ENCODE data around the gene ZBTB38.
A peak's percentile ranks its signal among the peaks of the same experiment; 100 is the strongest.

The ZBTB38 gene

DNA sequence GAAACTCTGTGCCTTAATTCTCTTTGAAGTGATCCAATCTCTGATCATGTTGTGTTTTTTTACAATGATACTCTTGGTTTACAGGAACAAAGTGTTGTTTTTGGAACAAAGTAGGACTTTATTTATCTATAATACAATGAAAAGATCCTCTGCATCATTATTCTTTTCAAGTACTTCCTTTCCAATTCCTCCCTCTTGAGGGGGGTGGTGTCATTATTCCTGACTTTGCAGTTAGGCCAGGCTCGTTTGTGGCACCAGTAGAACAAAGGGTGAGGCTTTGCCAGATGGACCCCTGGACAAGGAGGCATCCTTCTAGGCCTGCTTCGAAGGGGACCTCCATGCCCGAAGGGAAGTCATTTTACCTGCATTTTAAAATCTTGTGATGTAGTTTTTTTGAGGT lies 41.7 kb upstream of the ZBTB38 start:
- Mint-ChIP-seq H3K4me3 (no peak overlapping the region), H3K9me3 (no peaks in the 10 kb centered on the region), H3K4me1 (peaks cover 22% of the 10 kb centered on the region), H3K27ac (no peak overlapping the region), H3K27me3 (ENCODE audit: low read depth, poor library complexity) (peaks cover 20% of the 10 kb centered on the region), H3K36me3 (ENCODE audit: low read depth) (no peaks in the 10 kb centered on the region)
- TF ChIP-seq, protein P1, sequence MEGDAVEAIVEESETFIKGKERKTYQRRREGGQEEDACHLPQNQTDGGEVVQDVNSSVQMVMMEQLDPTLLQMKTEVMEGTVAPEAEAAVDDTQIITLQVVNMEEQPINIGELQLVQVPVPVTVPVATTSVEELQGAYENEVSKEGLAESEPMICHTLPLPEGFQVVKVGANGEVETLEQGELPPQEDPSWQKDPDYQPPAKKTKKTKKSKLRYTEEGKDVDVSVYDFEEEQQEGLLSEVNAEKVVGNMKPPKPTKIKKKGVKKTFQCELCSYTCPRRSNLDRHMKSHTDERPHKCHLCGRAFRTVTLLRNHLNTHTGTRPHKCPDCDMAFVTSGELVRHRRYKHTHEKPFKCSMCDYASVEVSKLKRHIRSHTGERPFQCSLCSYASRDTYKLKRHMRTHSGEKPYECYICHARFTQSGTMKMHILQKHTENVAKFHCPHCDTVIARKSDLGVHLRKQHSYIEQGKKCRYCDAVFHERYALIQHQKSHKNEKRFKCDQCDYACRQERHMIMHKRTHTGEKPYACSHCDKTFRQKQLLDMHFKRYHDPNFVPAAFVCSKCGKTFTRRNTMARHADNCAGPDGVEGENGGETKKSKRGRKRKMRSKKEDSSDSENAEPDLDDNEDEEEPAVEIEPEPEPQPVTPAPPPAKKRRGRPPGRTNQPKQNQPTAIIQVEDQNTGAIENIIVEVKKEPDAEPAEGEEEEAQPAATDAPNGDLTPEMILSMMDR (IDR thresholded peaks at IDR 0.05): no peak
- DNase-seq: no peak

GRCh38 chr3:141328286-141329166 lies 39.8 kb upstream of the ZBTB38 start:
- H3K9me3 Mint-ChIP-seq: no peaks in the 10 kb centered on the region
- H3K27me3 Mint-ChIP-seq (ENCODE audit: low read depth, poor library complexity): peaks cover 15% of the 10 kb centered on the region
- H3K4me1 Mint-ChIP-seq: peaks cover 36% of the 10 kb centered on the region
- TF ChIP-seq, protein P1 (IDR thresholded peaks at IDR 0.05): no peak
- no peaks in the 10 kb centered on the region for H3K36me3 Mint-ChIP-seq (ENCODE audit: low read depth)
- H3K4me3 Mint-ChIP-seq: no peak overlapping the region
- no peak overlapping the region for H3K27ac Mint-ChIP-seq
- no peak for DNase-seq

DNA sequence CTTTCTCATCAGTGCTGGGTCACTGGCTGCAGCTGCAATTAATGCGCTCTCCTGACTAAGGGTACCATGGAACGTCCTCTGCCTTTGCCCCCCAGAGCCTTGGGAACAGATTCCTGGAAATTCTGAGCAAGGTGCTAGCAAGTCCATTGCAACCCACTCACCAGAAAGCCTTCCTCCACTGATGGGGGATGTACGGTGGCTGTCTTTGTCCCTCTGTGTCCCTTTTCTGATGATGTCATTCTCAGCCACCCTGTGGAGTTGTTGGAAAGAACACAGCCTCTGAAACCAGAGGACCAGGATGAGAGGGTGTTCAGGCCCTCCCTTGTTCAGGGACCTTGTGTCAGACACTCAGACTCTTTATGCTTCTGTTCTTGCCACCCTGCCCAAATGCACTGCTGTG lies 38.1 kb upstream of the ZBTB38 start:
- Mint-ChIP-seq H3K36me3 (ENCODE audit: low read depth) (no peaks in the 10 kb centered on the region), H3K27ac (no peak overlapping the region), H3K27me3 (ENCODE audit: low read depth, poor library complexity) (peaks cover 14% of the 10 kb centered on the region), H3K4me1 (peaks cover 45% of the 10 kb centered on the region), H3K4me3 (no peak overlapping the region), H3K9me3 (no peaks in the 10 kb centered on the region)
- TF ChIP-seq, protein P1 (IDR thresholded peaks at IDR 0.05): no peak
- no peak for DNase-seq

DNA sequence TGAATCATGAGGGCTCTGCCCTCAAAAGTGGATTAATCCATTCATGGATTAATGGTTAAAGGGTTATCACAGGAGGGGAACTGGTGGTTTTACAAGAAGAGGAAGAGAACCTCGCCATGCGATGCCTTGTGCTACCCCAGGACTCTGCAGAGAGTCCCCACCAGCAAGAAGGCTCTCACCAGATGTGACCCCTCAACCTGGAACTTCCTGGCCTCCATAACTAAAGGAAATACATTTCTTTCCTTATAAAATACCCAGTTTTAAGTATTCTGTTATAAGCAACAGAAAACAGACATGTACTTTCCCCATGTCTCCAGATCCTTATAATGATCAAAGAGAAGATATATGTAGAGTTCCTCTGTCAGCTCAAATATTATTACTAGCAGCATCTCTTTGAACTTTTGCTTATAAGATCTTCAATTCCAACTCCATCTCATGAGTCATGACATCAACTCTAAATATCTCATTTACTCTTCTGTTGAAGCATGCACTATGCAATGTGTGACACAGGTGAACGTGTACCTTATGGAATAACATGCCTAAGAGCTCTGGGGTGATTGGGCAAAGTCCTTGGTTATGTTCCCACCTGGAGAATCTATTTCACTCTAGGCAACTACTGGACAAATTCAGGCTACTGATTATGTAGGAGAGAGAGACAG lies 37.5 kb upstream of the ZBTB38 start:
- Mint-ChIP-seq H3K36me3 (ENCODE audit: low read depth) (no peaks in the 10 kb centered on the region), H3K4me3 (no peak overlapping the region), H3K27me3 (ENCODE audit: low read depth, poor library complexity) (peaks cover 14% of the 10 kb centered on the region), H3K27ac (no peak overlapping the region), H3K9me3 (no peaks in the 10 kb centered on the region), H3K4me1 (peaks cover 45% of the 10 kb centered on the region)
- no peak for DNase-seq
- TF ChIP-seq, protein P1 (IDR thresholded peaks at IDR 0.05): no peak

DNA sequence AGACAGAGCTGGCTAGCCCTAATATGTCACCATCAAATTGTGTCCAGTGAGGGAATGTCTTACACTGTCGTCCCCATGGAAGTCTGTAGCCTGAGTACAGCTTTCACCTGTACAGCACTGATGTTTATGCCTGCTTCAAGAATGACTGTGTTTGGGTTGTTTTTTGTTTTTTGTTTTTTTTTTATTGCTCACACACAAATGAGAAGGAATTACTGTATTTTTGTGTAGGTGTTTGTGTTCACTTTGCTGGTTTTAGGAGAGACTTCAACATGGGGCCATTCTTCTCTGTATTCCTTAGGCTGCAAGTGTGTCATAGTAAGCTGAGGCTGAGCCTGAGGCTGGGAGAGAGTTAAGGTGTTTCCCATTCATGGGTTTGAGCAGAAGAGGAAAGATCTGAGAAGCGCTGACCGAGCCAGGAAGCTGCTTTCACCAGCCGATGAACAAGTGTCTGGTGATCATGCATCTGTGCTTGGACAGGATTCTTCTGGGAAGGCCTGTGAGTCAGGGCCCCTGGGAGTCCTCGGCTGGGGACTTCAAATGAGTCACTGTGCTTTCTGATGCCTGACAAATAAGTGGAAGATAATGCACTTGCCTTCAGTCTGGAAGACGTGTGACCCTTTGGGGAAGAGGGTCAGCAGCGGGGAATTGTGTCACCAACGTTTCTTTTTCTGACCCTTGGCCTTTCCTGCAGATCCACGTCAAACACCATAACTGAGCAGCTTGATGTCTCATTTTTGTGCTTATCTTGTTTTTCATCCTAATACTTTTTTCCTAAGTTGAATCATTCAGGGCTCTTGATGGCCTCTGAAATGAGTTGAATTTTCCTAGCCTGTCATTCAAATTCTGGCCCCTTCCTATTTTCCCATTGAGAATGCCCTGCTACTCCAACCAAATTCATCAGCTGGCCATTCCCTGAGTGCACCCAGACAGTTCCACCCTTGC lies 36.7 kb upstream of the ZBTB38 start:
- H3K9me3 Mint-ChIP-seq: no peaks in the 10 kb centered on the region
- TF ChIP-seq, protein P1 (IDR thresholded peaks at IDR 0.05): no peak
- H3K27ac Mint-ChIP-seq: peak overlapping the region; percentile 57
- H3K4me3 Mint-ChIP-seq: peak overlapping the region; percentile 21
- peaks cover 39% of the 10 kb centered on the region for H3K4me1 Mint-ChIP-seq
- peaks cover 11% of the 10 kb centered on the region for H3K27me3 Mint-ChIP-seq (ENCODE audit: low read depth, poor library complexity)
- H3K36me3 Mint-ChIP-seq (ENCODE audit: low read depth): no peaks in the 10 kb centered on the region
- no peak for DNase-seq

Data from nephron progenitor cell (in vitro differentiated cells).